ENCODE data around the gene ZNF800.

The ZNF800 gene

DNA sequence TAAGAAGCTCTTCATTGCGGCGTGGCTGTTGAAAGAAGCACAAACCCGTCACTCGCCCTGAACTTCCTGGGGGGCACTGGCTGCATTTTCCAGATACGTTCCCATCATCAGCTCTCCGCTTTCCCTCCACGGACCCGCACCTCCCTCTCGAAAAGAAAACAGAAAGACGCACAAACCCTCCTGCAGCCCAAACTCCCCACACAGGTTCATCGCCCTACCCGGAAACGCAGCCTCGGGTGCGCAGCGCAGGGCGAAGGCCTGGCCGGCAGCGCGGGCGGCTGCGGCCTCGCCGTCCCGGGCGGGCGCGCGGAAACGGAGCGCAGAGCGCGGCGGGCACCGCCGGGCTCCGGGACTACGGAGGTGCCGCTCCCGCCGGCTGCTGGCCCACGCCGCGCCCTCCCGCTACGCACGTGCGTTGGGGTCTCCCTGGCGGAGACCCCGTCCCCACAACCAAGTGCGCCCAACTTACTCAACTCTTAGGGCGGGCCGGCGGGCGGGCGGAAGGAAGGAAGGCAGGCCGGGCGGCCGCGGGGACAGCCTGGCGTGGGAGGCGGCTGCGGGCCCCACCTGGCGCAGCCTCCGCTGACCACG lies 822 bp downstream of the ZNF800 start (continued):
- TF ChIP-seq PRDM10 (tag by site-specific recombination; IDR thresholded peaks at IDR 0.05) (peak; percentile 51; the same call in 1 of the 2 replicates), ZNF449 (tag by site-specific recombination; IDR thresholded peaks at IDR 0.05) (no peak), ZNF660 (tag by site-specific recombination; IDR thresholded peaks at IDR 0.05) (0 out of 2 replicates have a peak, but pooled peaks have one; percentile 6), EGR2 (tag by site-specific recombination; IDR thresholded peaks at IDR 0.05; ENCODE audit: low read depth) (no peak), ZNF670 (tag by site-specific recombination; IDR thresholded peaks at IDR 0.05; ENCODE audit: low read depth) (no peak), ZNF2 (tag by site-specific recombination; IDR thresholded peaks at IDR 0.05) (no peak), ZNF202 (tag by site-specific recombination; IDR thresholded peaks at IDR 0.05; ENCODE audit: borderline replicate concordance) (no peak), ZFP37 (tag by site-specific recombination; IDR thresholded peaks at IDR 0.05) (no peak), HOXC10 (CRISPR knock-in tag; IDR thresholded peaks at IDR 0.05) (no peak), GLI2 (tag by site-specific recombination; IDR thresholded peaks at IDR 0.05; ENCODE audit: borderline replicate concordance, low read depth) (no peak), PRDM1 (tag by site-specific recombination; IDR thresholded peaks at IDR 0.05) (no peak), ZNF510 (tag by site-specific recombination; IDR thresholded peaks at IDR 0.05; ENCODE audit: insufficient replicate concordance) (no peak), ZBTB49 (tag by site-specific recombination; IDR thresholded peaks at IDR 0.05; ENCODE audit: low read depth) (no peak), ZNF157 (tag by site-specific recombination; IDR thresholded peaks at IDR 0.05) (no peak), ZNF624 (tag by site-specific recombination; IDR thresholded peaks at IDR 0.05) (no peak), ZNF350 (tag by site-specific recombination; IDR thresholded peaks at IDR 0.05) (no peak), ZNF792 (tag by site-specific recombination; IDR thresholded peaks at IDR 0.05) (no peak), ZNF701 (tag by site-specific recombination; IDR thresholded peaks at IDR 0.05) (no peak), ZNF423 (tag by site-specific recombination; IDR thresholded peaks at IDR 0.05) (no peak), ZNF174 (tag by site-specific recombination; IDR thresholded peaks at IDR 0.05) (no peak), GFI1B (tag by site-specific recombination; IDR thresholded peaks at IDR 0.05) (no peak), TCF7L2 (IDR thresholded peaks at IDR 0.05; ENCODE audit: borderline replicate concordance, low read depth, low read length) (no peak), ZBTB21 (tag by site-specific recombination; IDR thresholded peaks at IDR 0.05) (no peak), ZNF776 (tag by site-specific recombination; IDR thresholded peaks at IDR 0.05; ENCODE audit: borderline replicate concordance) (no peak)
- TF ChIP-seq, protein P1, sequence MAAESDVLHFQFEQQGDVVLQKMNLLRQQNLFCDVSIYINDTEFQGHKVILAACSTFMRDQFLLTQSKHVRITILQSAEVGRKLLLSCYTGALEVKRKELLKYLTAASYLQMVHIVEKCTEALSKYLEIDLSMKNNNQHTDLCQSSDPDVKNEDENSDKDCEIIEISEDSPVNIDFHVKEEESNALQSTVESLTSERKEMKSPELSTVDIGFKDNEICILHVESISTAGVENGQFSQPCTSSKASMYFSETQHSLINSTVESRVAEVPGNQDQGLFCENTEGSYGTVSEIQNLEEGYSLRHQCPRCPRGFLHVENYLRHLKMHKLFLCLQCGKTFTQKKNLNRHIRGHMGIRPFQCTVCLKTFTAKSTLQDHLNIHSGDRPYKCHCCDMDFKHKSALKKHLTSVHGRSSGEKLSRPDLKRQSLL (tag by site-specific recombination; IDR thresholded peaks at IDR 0.05) = no peak
- TF ChIP-seq, protein P2, sequence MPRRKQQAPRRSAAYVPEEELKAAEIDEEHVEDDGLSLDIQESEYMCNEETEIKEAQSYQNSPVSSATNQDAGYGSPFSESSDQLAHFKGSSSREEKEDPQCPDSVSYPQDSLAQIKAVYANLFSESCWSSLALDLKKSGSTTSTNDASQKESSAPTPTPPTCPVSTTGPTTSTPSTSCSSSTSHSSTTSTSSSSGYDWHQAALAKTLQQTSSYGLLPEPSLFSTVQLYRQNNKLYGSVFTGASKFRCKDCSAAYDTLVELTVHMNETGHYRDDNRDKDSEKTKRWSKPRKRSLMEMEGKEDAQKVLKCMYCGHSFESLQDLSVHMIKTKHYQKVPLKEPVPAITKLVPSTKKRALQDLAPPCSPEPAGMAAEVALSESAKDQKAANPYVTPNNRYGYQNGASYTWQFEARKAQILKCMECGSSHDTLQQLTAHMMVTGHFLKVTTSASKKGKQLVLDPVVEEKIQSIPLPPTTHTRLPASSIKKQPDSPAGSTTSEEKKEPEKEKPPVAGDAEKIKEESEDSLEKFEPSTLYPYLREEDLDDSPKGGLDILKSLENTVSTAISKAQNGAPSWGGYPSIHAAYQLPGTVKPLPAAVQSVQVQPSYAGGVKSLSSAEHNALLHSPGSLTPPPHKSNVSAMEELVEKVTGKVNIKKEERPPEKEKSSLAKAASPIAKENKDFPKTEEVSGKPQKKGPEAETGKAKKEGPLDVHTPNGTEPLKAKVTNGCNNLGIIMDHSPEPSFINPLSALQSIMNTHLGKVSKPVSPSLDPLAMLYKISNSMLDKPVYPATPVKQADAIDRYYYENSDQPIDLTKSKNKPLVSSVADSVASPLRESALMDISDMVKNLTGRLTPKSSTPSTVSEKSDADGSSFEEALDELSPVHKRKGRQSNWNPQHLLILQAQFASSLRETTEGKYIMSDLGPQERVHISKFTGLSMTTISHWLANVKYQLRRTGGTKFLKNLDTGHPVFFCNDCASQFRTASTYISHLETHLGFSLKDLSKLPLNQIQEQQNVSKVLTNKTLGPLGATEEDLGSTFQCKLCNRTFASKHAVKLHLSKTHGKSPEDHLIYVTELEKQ (tag by site-specific recombination; IDR thresholded peaks at IDR 0.05; ENCODE audit: borderline replicate concordance) = no peak
- TF ChIP-seq, protein P3, sequence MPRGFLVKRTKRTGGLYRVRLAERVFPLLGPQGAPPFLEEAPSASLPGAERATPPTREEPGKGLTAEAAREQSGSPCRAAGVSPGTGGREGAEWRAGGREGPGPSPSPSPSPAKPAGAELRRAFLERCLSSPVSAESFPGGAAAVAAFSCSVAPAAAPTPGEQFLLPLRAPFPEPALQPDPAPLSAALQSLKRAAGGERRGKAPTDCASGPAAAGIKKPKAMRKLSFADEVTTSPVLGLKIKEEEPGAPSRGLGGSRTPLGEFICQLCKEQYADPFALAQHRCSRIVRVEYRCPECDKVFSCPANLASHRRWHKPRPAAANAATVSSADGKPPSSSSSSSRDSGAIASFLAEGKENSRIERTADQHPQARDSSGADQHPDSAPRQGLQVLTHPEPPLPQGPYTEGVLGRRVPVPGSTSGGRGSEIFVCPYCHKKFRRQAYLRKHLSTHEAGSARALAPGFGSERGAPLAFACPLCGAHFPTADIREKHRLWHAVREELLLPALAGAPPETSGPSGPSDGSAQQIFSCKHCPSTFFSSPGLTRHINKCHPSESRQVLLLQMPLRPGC (tag by site-specific recombination; IDR thresholded peaks at IDR 0.05) = no peak

Measured in HEK293 (cell line).